HCT116 (cell line): ENCODE data around the gene WDR64. TPM values are rescaled to one million over a fixed set of nuclear protein-coding genes. Genes with fewer than 3 reads are reported as not detected.

Experiments
- ATAC-seq: fragments of 200-7000 bp; cut with Tn5 transposase; 2 replicates; pipeline ENCODE4 v1.9.1; 2020; ENCODE audit warnings: mild to moderate bottlenecking, moderate library complexity
- BruUV-seq: library from RNA; stranded (reverse); fragments of 400-500 nt; replicated peaks from 2 replicates; lab custom pipeline; 2021; lab: Mats Ljungman, UMichigan
- CTCF ChIA-PET: fragments of 300-600 bp; sonication (Branson Sonifier 250); formaldehyde crosslinking; loops from one replicate; lab custom pipeline; 2021; ENCODE audit warnings: antibody characterized with exemption; lab: Charles Lee
- POLR2A ChIA-PET: fragments of 300-600, 350-600 bp; sonication (Branson Sonifier 250); formaldehyde crosslinking; loops from one replicate; lab custom pipeline; 2021; ENCODE audit warnings: antibody characterized with exemption; lab: Charles Lee
- RAD21 ChIA-PET, 2 experiments: fragments of 300-600 bp; sonication (Branson Sonifier 250); formaldehyde crosslinking; loops; one replicate each; lab custom pipeline; 2023; ENCODE audit warnings: low total read pairs in 2 of 2; ENCODE audit not compliant: uncharacterized antibody in 2 of 2, unreplicated experiment in 2 of 2, low non-redundant PET in 1 of 2; lab: Charles Lee
- DNase-seq: peaks from one replicate; pipeline ENCODE4 v3.0.0-alpha.2; 2010; ENCODE audit warnings: low read depth, low spot score
- H2AFZ ChIP-seq: fragments of 200-600 bp; shearing (Covaris generic), sonication (generic); 2 replicates; pipeline ENCODE4 v1.6.1; 2017; ENCODE audit warnings: low read depth, mixed run types, mixed read lengths, antibody characterized with exemption, low read length; ENCODE audit not compliant: poor library complexity, severe bottlenecking
- H3K27ac ChIP-seq: 2 replicates; pipeline ENCODE4 v1.5.1; 2012; ENCODE audit warnings: low read depth, low read length
- H3K27me3 ChIP-seq: fragments of 200-600 bp; sonication (generic); 2 replicates; pipeline ENCODE4 v1.6.1; 2016; ENCODE audit warnings: mixed run types, low read length, mixed read lengths; ENCODE audit not compliant: insufficient read depth
- H3K36me3 ChIP-seq, 2 experiments: fragments of 200-500 bp in 1 of 2; fragments of 200-600 bp in 1 of 2; sonication (Bioruptor generic) in 1 of 2; sonication (generic) in 1 of 2; 2 replicates each; pipeline versions ENCODE4 v1.5.1 to v1.6.1; 2014 to 2016; ENCODE audit warnings: low read length in 2 of 2, inconsistent platforms in 1 of 2, mixed read lengths in 1 of 2, mixed run types in 1 of 2; ENCODE audit not compliant: insufficient read depth in 2 of 2, control insufficient read depth in 1 of 2
- H3K4me1 ChIP-seq, 2 experiments: fragments of 200-600 bp in 1 of 2; sonication (generic) in 1 of 2; 2 replicates each; pipeline versions ENCODE4 v1.5.1 to v1.6.1; 2012 to 2017; ENCODE audit warnings: low read length in 2 of 2, inconsistent platforms in 1 of 2, mild to moderate bottlenecking in 1 of 2, mixed read lengths in 1 of 2, mixed run types in 1 of 2, moderate library complexity in 1 of 2; ENCODE audit not compliant: insufficient read depth in 2 of 2, control insufficient read depth in 1 of 2
- H3K4me2 ChIP-seq: fragments of 200-600 bp; sonication (generic); 2 replicates; pipeline ENCODE4 v1.6.1; 2017; ENCODE audit warnings: mixed run types, low read length, mixed read lengths
- H3K4me3 ChIP-seq, 2 experiments: fragments of 200-600 bp in 1 of 2; sonication (generic) in 1 of 2; replicated peaks in 1 of 2; 2 replicates each; pipeline ENCODE4 v1.5.1; 2011 to 2016; ENCODE audit warnings: low read length in 2 of 2, control low read depth in 1 of 2, low read depth in 1 of 2, mild to moderate bottlenecking in 1 of 2, mixed read lengths in 1 of 2, mixed run types in 1 of 2
- H3K79me2 ChIP-seq: fragments of 200-600 bp; sonication (generic); 2 replicates; pipeline ENCODE4 v1.6.1; 2017; ENCODE audit warnings: mild to moderate bottlenecking, mixed run types, low read length, moderate library complexity, mixed read lengths; ENCODE audit not compliant: insufficient read depth
- H3K9ac ChIP-seq: fragments of 200-600 bp; sonication (generic); 2 replicates; pipeline ENCODE4 v1.6.1; 2016; ENCODE audit warnings: low read length, mixed read lengths
- H3K9me2 ChIP-seq: fragments of 200-600 bp; sonication (generic), shearing (Covaris generic); 2 replicates; pipeline ENCODE4 v1.6.1; 2017; ENCODE audit warnings: mixed run types, mild to moderate bottlenecking, moderate library complexity; ENCODE audit not compliant: insufficient read depth
- H3K9me3 ChIP-seq, 2 experiments: fragments of 200-500 bp in 1 of 2; fragments of 200-600 bp in 1 of 2; sonication (Bioruptor generic) in 1 of 2; sonication (generic) in 1 of 2; 2 replicates each; pipeline ENCODE4 v1.6.1; 2014 to 2017; ENCODE audit warnings: low read length in 2 of 2, mixed read lengths in 2 of 2, inconsistent platforms in 1 of 2, low read depth in 1 of 2, mild to moderate bottlenecking in 1 of 2, mixed run types in 1 of 2, moderate library complexity in 1 of 2; ENCODE audit not compliant: control insufficient read depth in 1 of 2, insufficient read depth in 1 of 2
- H4K20me1 ChIP-seq: fragments of 200-600 bp; sonication (generic), shearing (Covaris generic); 2 replicates; pipeline ENCODE4 v1.6.1; 2017; ENCODE audit warnings: mixed run types, mild to moderate bottlenecking, moderate library complexity; ENCODE audit not compliant: insufficient read depth
- ATF3 ChIP-seq: IDR thresholded peaks from 2 replicates; pipeline ENCODE4 v1.6.1; 2012
- CBX3 ChIP-seq: IDR thresholded peaks from 2 replicates; pipeline ENCODE4 v1.6.1; 2012; ENCODE audit warnings: low read depth
- CEBPB ChIP-seq: IDR thresholded peaks from 2 replicates; pipeline ENCODE4 v1.6.1; 2012; ENCODE audit warnings: low read depth
- ELF1 ChIP-seq: IDR thresholded peaks from 2 replicates; pipeline ENCODE4 v1.6.1; 2012; ENCODE audit warnings: low read depth, borderline replicate concordance
- EZH2 ChIP-seq: fragments of 200-600 bp; sonication (generic); IDR thresholded peaks from 2 replicates; pipeline ENCODE4 v1.6.1; 2017; ENCODE audit warnings: antibody characterized with exemption, mixed run types
- EZH2phosphoT487 ChIP-seq: fragments of 200-600 bp; IDR thresholded peaks from 2 replicates; pipeline ENCODE4 v1.6.1; 2018; ENCODE audit warnings: antibody characterized with exemption, borderline replicate concordance
- JUND ChIP-seq: IDR thresholded peaks from 2 replicates; pipeline ENCODE4 v1.6.1; 2012
- MAX ChIP-seq: IDR thresholded peaks from 2 replicates; pipeline ENCODE4 v1.6.1; 2012
- POLR2AphosphoS5 ChIP-seq: IDR thresholded peaks from 2 replicates; pipeline ENCODE4 v1.6.1; 2011; ENCODE audit warnings: mild to moderate bottlenecking, low read depth, low read length, moderate library complexity
- RAD21 ChIP-seq: IDR thresholded peaks from 2 replicates; pipeline ENCODE4 v1.6.1; 2012; ENCODE audit warnings: low read depth, mild to moderate bottlenecking
- SIN3A ChIP-seq: IDR thresholded peaks from 2 replicates; pipeline ENCODE4 v1.6.1; 2012; ENCODE audit warnings: low read depth
- SP1 ChIP-seq: IDR thresholded peaks from 2 replicates; pipeline ENCODE4 v1.6.1; 2012; ENCODE audit warnings: low read depth
- SRF ChIP-seq: IDR thresholded peaks from 2 replicates; pipeline ENCODE4 v1.6.1; 2012; ENCODE audit warnings: low read depth
- TCF7L2 ChIP-seq: IDR thresholded peaks from 2 replicates; pipeline ENCODE4 v1.7.0; 2011; ENCODE audit warnings: borderline replicate concordance, inconsistent platforms; ENCODE audit not compliant: insufficient read depth, insufficient read length; ENCODE audit errors: extremely low read depth
- ZBTB33 ChIP-seq: IDR thresholded peaks from 2 replicates; pipeline ENCODE4 v1.6.1; 2011; ENCODE audit warnings: mild to moderate bottlenecking, low read length, moderate library complexity; ENCODE audit not compliant: insufficient replicate concordance; ENCODE audit errors: extremely low read depth
- ZFX ChIP-seq: fragments of 450-650 bp; IDR thresholded peaks from 2 replicates; pipeline ENCODE4 v1.6.1; 2017
- intact Hi-C: fragments of 100-400 bp; cut with micrococcal nuclease; formaldehyde crosslinking; loops from 2 replicates; pipeline ENCODE4 v1.10.0; 2022
- total RNA-seq: library from RNA; stranded (reverse); gene quantifications from one replicate; pipeline ENCODE4 v1.2.1, GENCODE V29; 2021; ENCODE audit not compliant: unreplicated experiment

WDR64 gene
- total RNA-seq, 1 experiment from 2014 or later = not detected

- no peaks in the 10 kb centered on the region for H3K36me3 ChIP-seq
- H3K27me3 ChIP-seq = no peaks in the 10 kb centered on the region
- H2AFZ ChIP-seq = no peak overlapping the region
- no peaks in the 10 kb centered on the region for H3K9me3 ChIP-seq
- DNase-seq = no peak
- ATAC-seq = no peak
- H3K4me1 ChIP-seq = no peaks in the 10 kb centered on the region
- H3K9me2 ChIP-seq = no peaks in the 10 kb centered on the region
- H4K20me1 ChIP-seq = no peaks in the 10 kb centered on the region
- TF ChIP-seq JUND = no peak
- TF ChIP-seq SP1 = no peak
- no peak for TF ChIP-seq ATF3
- TF ChIP-seq SRF = no peak
- TF ChIP-seq ZFX = no peak
- no peak for TF ChIP-seq POLR2AphosphoS5
- ChIA-PET RAD21 (no interaction called here), POLR2A (no interaction called here), CTCF (no interaction called here)
- no peak overlapping the region for H3K4me2 ChIP-seq
- H3K4me3 ChIP-seq = no peak overlapping the region
- intact Hi-C loops = no loop called here
- no peaks in the 10 kb centered on the region for H3K79me2 ChIP-seq
- BruUV-seq = no TSS peak
- no peak overlapping the region for H3K27ac ChIP-seq
- H3K9ac ChIP-seq = no peak overlapping the region
Measured at GRCh38 chr1:241782396-241782795, 130.3 kb downstream of the WDR64 start.

GRCh38 chr1:241787691-241788090 is 135.6 kb downstream of the WDR64 start:
- no peak for TF ChIP-seq CBX3
- TF ChIP-seq ZFX = no peak
- TF ChIP-seq EZH2 = no peak
- TF ChIP-seq ATF3 = no peak
- TF ChIP-seq MAX = no peak
- TF ChIP-seq RAD21 = no peak
- TF ChIP-seq ZBTB33 = no peak
- TF ChIP-seq TCF7L2 = no peak
- no peak for TF ChIP-seq EZH2phosphoT487
- TF ChIP-seq SIN3A = no peak
- no peak for TF ChIP-seq ELF1
- no peak for TF ChIP-seq JUND
- TF ChIP-seq CEBPB = no peak
- no peak overlapping the region for H3K9ac ChIP-seq
- BruUV-seq = no TSS peak
- ATAC-seq (no peak), DNase-seq (no peak)
- RAD21 ChIA-PET = no interaction called here
- no peak overlapping the region for H3K4me2 ChIP-seq
- H3K27me3 ChIP-seq = no peaks in the 10 kb centered on the region
- H3K4me3 ChIP-seq = no peak overlapping the region
- H3K9me3 ChIP-seq = no peaks in the 10 kb centered on the region
- no peaks in the 10 kb centered on the region for H4K20me1 ChIP-seq
- no peaks in the 10 kb centered on the region for H3K4me1 ChIP-seq
- H3K9me2 ChIP-seq = no peaks in the 10 kb centered on the region
- intact Hi-C loops = no loop called here
- no peak overlapping the region for H3K27ac ChIP-seq
- no peak overlapping the region for H2AFZ ChIP-seq
- no peaks in the 10 kb centered on the region for H3K79me2 ChIP-seq
- H3K36me3 ChIP-seq = no peaks in the 10 kb centered on the region
- POLR2A ChIA-PET = no interaction called here
- CTCF ChIA-PET = no interaction called here
